HEK293 (cell line): ENCODE results near the gene DNA2.

Source experiments
- CTCF ChIA-PET: fragments of 350-600 bp; formaldehyde crosslinking; extraction: SDS; loops from one replicate; lab custom pipeline; 2021; ENCODE audit warnings: antibody characterized with exemption; lab: Yijun Ruan, JAX
- POLR2A ChIA-PET: fragments of 300-600 bp; formaldehyde crosslinking; extraction: SDS; loops from one replicate; lab custom pipeline; 2020; ENCODE audit warnings: antibody characterized with exemption, inconsistent platforms; lab: Yijun Ruan, JAX
- H3K27ac ChIP-seq: fragments of 200-500 bp; sonication (Bioruptor generic); 2 replicates; pipeline ENCODE4 v1.5.1; 2014; ENCODE audit warnings: low read depth, low read length, control low read depth, inconsistent platforms; ENCODE audit errors: extremely low read depth
- H3K36me3 ChIP-seq, 2 experiments: fragments of 200-500 bp in 1 of 2; sonication (Bioruptor generic) in 1 of 2; 1 replicate in 1 of 2; 2 replicates in 1 of 2; pipeline ENCODE4 v1.5.1; 2014 to 2017; ENCODE audit warnings: inconsistent platforms in 2 of 2, low read length in 2 of 2; ENCODE audit not compliant: control insufficient read depth in 2 of 2, insufficient read depth in 1 of 2
- H3K4me1 ChIP-seq: fragments of 200-500 bp; sonication (Bioruptor generic); 2 replicates; pipeline ENCODE4 v1.5.1; 2014; ENCODE audit warnings: mild to moderate bottlenecking, low read length, inconsistent platforms; ENCODE audit not compliant: control insufficient read depth, insufficient read depth
- H3K4me3 ChIP-seq: 2 replicates; pipeline ENCODE4 v1.5.1; 2011; ENCODE audit warnings: low read depth, mild to moderate bottlenecking, control low read depth, low read length, moderate library complexity
- H3K9me3 ChIP-seq: fragments of 200-500 bp; sonication (Bioruptor generic); 2 replicates; pipeline ENCODE4 v1.5.1; 2014; ENCODE audit warnings: low read depth, low read length, inconsistent platforms; ENCODE audit not compliant: control insufficient read depth, insufficient read depth
- GLI2 ChIP-seq: fragments of 450-650 bp; formaldehyde crosslinking; IDR thresholded peaks from 2 replicates; pipeline ENCODE4; 2017; ENCODE audit warnings: missing biosample characterization, missing genetic modification characterization, low read depth, borderline replicate concordance
- GLIS2 ChIP-seq: fragments of 450-650 bp; formaldehyde crosslinking; IDR thresholded peaks from 2 replicates; pipeline ENCODE4 v1.5.1; 2016; ENCODE audit warnings: missing biosample characterization, missing genetic modification characterization
- KLF1 ChIP-seq: fragments of 450-650 bp; formaldehyde crosslinking; IDR thresholded peaks from 2 replicates; pipeline ENCODE4 v1.5.1; 2016; ENCODE audit warnings: missing biosample characterization, missing genetic modification characterization
- MEIS1 ChIP-seq: sonication (generic); formaldehyde crosslinking; IDR thresholded peaks from 2 replicates; pipeline ENCODE4 v1.8.1; 2022; ENCODE audit warnings: missing genetic modification reagents, mild to moderate bottlenecking, borderline replicate concordance
- SCRT1 ChIP-seq: fragments of 450-650 bp; formaldehyde crosslinking; IDR thresholded peaks from 2 replicates; pipeline ENCODE4 v1.5.1; 2016; ENCODE audit warnings: missing biosample characterization, missing genetic modification characterization, borderline replicate concordance
- SETDB1 ChIP-seq: IDR thresholded peaks from one replicate; pipeline ENCODE4 v1.6.1; 2017; ENCODE audit warnings: mild to moderate bottlenecking, low read length, moderate library complexity, mixed read lengths; ENCODE audit not compliant: insufficient read length
- TCF7L2 ChIP-seq: IDR thresholded peaks from 2 replicates; pipeline ENCODE4 v1.6.1; 2011; ENCODE audit warnings: low read depth, mild to moderate bottlenecking, inconsistent platforms, low read length, moderate library complexity, borderline replicate concordance
- ZEB2 ChIP-seq: fragments of 450-650 bp; formaldehyde crosslinking; IDR thresholded peaks from 2 replicates; pipeline ENCODE4 v1.5.1; 2016; ENCODE audit warnings: missing biosample characterization, missing genetic modification characterization
- ZNF121 ChIP-seq: fragments of 450-650 bp; formaldehyde crosslinking; IDR thresholded peaks from 2 replicates; pipeline ENCODE4 v1.5.1; 2016; ENCODE audit warnings: missing biosample characterization, missing genetic modification characterization
- ZNF223 ChIP-seq: fragments of 450-650 bp; formaldehyde crosslinking; IDR thresholded peaks from 2 replicates; pipeline ENCODE4 v1.5.1; 2016; ENCODE audit warnings: missing biosample characterization, missing genetic modification characterization
- ZNF404 ChIP-seq: fragments of 450-650 bp; formaldehyde crosslinking; IDR thresholded peaks from 2 replicates; pipeline ENCODE4 v1.5.1; 2017; ENCODE audit warnings: missing biosample characterization, missing genetic modification characterization
- ZNF426 ChIP-seq: fragments of 450-650 bp; formaldehyde crosslinking; IDR thresholded peaks from 2 replicates; pipeline ENCODE4 v1.5.1; 2017; ENCODE audit warnings: missing biosample characterization, missing genetic modification characterization, mild to moderate bottlenecking, inconsistent platforms, moderate library complexity
- ZNF433 ChIP-seq: fragments of 450-650 bp; formaldehyde crosslinking; IDR thresholded peaks from 2 replicates; pipeline ENCODE4 v1.5.1; 2016; ENCODE audit warnings: missing biosample characterization, missing genetic modification characterization, low read depth
- ZNF596 ChIP-seq: fragments of 450-650 bp; IDR thresholded peaks from 2 replicates; pipeline ENCODE4 v1.5.0; 2018; ENCODE audit warnings: missing biosample characterization, mild to moderate bottlenecking, missing genetic modification characterization, moderate library complexity
- ZNF624 ChIP-seq: fragments of 450-650 bp; formaldehyde crosslinking; IDR thresholded peaks from 2 replicates; pipeline ENCODE4 v1.5.1; 2017; ENCODE audit warnings: missing biosample characterization, missing genetic modification characterization
- ZNF658 ChIP-seq: fragments of 450-650 bp; formaldehyde crosslinking; IDR thresholded peaks from 2 replicates; pipeline ENCODE4; 2016; ENCODE audit warnings: missing biosample characterization, missing genetic modification characterization
- ZXDB ChIP-seq: fragments of 450-650 bp; formaldehyde crosslinking; IDR thresholded peaks from 2 replicates; pipeline ENCODE4 v1.5.1; 2016; ENCODE audit warnings: missing biosample characterization, missing genetic modification characterization
- TF ChIP-seq, protein P1 (sequence below): fragments of 450-650 bp; formaldehyde crosslinking; IDR thresholded peaks from 2 replicates; pipeline ENCODE4 v1.5.1; 2017; ENCODE audit warnings: missing biosample characterization, missing genetic modification characterization

The DNA2 gene

DNA sequence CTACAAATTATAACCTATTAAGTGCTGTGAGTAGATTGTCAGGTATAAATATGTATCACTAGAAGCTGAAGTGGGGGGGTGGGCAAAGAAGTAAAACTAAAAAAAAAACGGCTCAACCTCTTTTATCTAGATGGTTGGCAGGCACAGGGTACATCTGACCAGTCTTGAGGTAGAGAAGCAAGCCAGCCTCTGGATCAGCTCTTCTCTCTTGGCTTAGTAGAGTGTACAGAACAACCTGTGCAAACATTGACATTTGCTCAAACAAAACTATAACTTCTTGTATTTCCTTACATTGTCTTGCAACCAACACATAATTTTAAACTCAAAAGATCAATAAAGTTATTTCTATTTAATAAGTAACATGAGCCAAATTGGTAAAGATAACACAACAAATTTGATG, 25.6 kb downstream of the DNA2 start:
- TF ChIP-seq ZNF426 (tag by site-specific recombination) (no peak), SETDB1 (no peak), MEIS1 (CRISPR knock-in tag) (no peak), GLI2 (tag by site-specific recombination) (no peak), ZNF624 (no peak), TCF7L2 (no peak), ZNF404 (tag by site-specific recombination) (no peak), KLF1 (tag by site-specific recombination) (no peak), ZNF433 (tag by site-specific recombination) (no peak), ZEB2 (tag by site-specific recombination) (no peak), ZNF596 (tag by site-specific recombination) (no peak), ZNF658 (tag by site-specific recombination) (no peak), SCRT1 (tag by site-specific recombination) (no peak)
- TF ChIP-seq, all 188 proteins: peak for 0
- Histone ChIP-seq H3K36me3 (peaks cover 54 to 64% of the 10 kb centered on the region in 2 experiments), H3K9me3 (no peaks in the 10 kb centered on the region), H3K27ac (no peak overlapping the region), H3K4me1 (no peaks in the 10 kb centered on the region), H3K4me3 (no peak overlapping the region)
- CTCF ChIA-PET: no interaction called here
- POLR2A ChIA-PET: no interaction called here

DNA sequence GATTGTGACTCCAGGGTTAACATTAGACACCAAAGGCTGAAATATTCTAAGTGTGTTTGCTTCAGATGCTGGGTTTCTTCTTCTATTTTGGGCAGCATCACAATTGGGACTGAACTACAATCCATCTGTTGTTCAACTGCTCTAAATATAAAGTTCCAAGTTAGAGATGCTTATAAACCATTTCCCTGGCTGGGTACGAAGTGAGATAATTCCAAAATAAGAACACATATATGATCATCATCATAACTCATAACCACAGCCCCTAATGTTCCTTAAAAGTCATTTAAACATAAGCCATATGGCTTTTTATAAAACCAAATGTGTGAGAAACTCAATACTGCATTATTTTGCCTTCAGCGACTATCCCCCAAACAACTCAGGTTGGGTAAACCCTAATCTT, 28.8 kb downstream of the DNA2 start:
- CTCF ChIA-PET: no interaction called here
- H3K27ac ChIP-seq: no peak overlapping the region
- no peaks in the 10 kb centered on the region for H3K4me1 ChIP-seq
- H3K9me3 ChIP-seq: no peaks in the 10 kb centered on the region
- H3K36me3 ChIP-seq: peaks cover 48 to 57% of the 10 kb centered on the region in 2 experiments
- POLR2A ChIA-PET: interaction anchor here (0.5 kb wide), 1 partner anchor 336 kb away, joined by 4 read pairs; no protein-coding TSS in a partner anchor
- H3K4me3 ChIP-seq: no peak overlapping the region
- no peak for TF ChIP-seq GLIS2 (tag by site-specific recombination)

DNA sequence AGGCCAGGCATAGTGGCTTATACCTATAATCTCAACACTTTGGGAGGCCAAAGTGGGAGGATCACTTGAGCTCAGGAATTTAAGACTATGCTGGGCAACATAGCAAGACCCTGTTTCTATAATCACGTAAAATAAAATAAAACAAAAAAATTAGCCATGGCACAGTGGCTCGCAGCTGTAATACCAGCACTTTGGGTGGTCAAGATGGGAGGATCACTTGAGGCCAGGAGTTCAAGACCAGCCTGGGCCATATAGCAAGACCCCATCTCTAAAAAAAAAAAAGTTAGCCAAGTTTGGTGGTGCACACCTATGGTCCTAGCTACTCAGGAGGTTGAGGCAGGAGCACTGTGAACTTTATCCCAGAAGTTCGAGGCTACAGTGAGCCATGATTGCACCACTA, 30.9 kb downstream of the DNA2 start:
- Histone ChIP-seq H3K4me1 (no peaks in the 10 kb centered on the region), H3K4me3 (no peak overlapping the region), H3K27ac (no peak overlapping the region), H3K36me3 (peaks cover 51 to 53% of the 10 kb centered on the region in 2 experiments), H3K9me3 (no peaks in the 10 kb centered on the region)
- TF ChIP-seq, protein P1, sequence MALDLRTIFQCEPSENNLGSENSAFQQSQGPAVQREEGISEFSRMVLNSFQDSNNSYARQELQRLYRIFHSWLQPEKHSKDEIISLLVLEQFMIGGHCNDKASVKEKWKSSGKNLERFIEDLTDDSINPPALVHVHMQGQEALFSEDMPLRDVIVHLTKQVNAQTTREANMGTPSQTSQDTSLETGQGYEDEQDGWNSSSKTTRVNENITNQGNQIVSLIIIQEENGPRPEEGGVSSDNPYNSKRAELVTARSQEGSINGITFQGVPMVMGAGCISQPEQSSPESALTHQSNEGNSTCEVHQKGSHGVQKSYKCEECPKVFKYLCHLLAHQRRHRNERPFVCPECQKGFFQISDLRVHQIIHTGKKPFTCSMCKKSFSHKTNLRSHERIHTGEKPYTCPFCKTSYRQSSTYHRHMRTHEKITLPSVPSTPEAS (tag by site-specific recombination): no peak
- peak; percentile 95 for TF ChIP-seq ZNF121 (tag by site-specific recombination)
- CTCF ChIA-PET: interaction anchor here (0.6 kb wide), 1 partner anchor 449 kb away, joined by 3 read pairs; no protein-coding TSS in a partner anchor
- POLR2A ChIA-PET: interaction anchor here (0.6 kb wide), 1 partner anchor 22 kb away, joined by 7 read pairs; no protein-coding TSS in a partner anchor

DNA sequence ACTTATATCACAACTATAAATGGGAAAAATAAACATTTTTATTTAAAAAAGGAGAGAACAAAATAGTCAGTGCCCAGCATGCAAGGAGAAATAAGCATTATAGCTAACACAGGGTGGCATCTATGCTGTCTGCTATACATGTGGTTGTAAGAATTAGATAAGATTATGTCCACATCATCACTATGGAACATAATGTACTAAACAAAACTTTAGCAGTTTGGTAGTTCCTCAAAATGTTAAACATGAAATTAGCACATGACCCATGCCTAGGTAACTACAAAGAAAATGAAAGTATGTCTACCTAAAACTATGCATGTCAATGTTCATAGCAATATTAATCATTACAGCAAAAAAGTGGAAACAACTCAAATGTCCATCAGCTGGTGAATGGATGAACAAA, 36.0 kb downstream of the DNA2 start:
- Histone ChIP-seq H3K27ac (no peak overlapping the region), H3K4me3 (no peak overlapping the region), H3K36me3 (peaks cover 43 to 60% of the 10 kb centered on the region in 2 experiments), H3K4me1 (no peaks in the 10 kb centered on the region), H3K9me3 (no peaks in the 10 kb centered on the region)
- CTCF ChIA-PET: no interaction called here
- TF ChIP-seq ZNF223 (tag by site-specific recombination): no peak
- TF ChIP-seq ZXDB (tag by site-specific recombination): no peak
- TF ChIP-seq, protein P1 (tag by site-specific recombination): no peak
- POLR2A ChIA-PET: no interaction called here
